Activated naive CD8-positive, alpha-beta T cell treated with anti-CD3 and anti-CD28 coated beads for 36 hours (primary cell): ENCODE results near the gene TNNT2. TPM values are rescaled to one million over a fixed set of nuclear protein-coding genes. Genes with fewer than 3 reads are reported as not detected.

Source experiments
- DNase-seq: peaks from one replicate; pipeline ENCODE4 v3.0.0; 2021
- H3K27ac Mint-ChIP-seq: one replicate; pipeline ENCODE4 v1.8.0; 2022; ENCODE audit warnings: mild to moderate bottlenecking, moderate library complexity, mixed read lengths
- H3K27me3 Mint-ChIP-seq: one replicate; pipeline ENCODE4 v1.8.0; 2022; ENCODE audit warnings: mild to moderate bottlenecking, mixed read lengths
- H3K36me3 Mint-ChIP-seq: one replicate; pipeline ENCODE4 v1.8.0; 2021; ENCODE audit warnings: mild to moderate bottlenecking, mixed read lengths
- H3K4me1 Mint-ChIP-seq: one replicate; pipeline ENCODE4 v1.8.0; 2021; ENCODE audit warnings: mixed read lengths
- H3K4me3 Mint-ChIP-seq: one replicate; pipeline ENCODE4 v1.8.0; 2022; ENCODE audit warnings: mild to moderate bottlenecking, moderate library complexity, mixed read lengths
- H3K9me3 Mint-ChIP-seq: one replicate; pipeline ENCODE4 v1.8.0; 2022; ENCODE audit warnings: mixed read lengths
- total RNA-seq, 2 experiments: library from RNA; stranded (reverse); gene quantifications; one replicate each; pipeline ENCODE4 v1.2.3, GENCODE V29; 2021

TNNT2 gene
- total RNA-seq, 2 experiments from 2014 or later, result not detected

DNA sequence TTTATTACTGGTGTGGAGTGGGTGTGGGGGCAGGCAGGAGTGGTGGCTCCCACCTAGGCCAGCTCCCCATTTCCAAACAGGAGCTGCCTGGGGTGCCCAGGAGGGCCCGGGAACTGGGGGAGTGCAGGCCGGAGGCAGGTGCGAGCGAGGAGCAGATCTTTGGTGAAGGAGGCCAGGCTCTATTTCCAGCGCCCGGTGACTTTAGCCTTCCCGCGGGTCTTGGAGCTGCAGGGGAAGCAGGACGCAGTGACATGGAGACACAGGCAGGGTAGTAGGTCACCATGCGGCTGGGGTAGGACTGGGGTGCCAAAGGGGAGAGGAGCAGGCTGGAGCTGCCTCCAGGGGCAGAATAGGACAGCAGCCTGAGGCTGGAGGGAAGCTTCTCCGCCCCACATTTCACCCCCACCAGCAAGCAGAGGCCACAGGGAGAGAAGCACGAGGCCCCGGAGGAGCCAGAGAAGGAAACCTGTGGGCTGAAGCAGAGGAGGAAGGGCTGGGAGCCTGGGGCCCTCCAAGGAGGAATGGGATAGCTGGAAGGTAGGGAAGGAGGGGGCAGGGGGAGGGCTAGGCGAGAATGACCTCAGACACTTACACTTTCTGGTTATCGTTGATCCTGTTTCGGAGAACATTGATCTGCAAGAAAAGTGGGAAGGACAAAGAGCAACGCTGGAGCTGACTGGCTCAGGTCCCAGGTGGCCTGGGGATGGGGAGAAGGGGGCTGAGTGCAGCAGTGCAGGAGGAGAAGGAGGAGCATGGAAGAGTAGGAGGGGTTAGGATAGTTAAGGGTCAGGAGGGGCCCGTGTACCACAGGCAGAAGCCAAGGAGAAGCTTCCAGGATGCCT is 18.2 kb downstream of the TNNT2 start:
- peaks cover 16% of the 10 kb centered on the region for H3K27me3 Mint-ChIP-seq
- no peaks in the 10 kb centered on the region for H3K36me3 Mint-ChIP-seq
- no peaks in the 10 kb centered on the region for H3K4me1 Mint-ChIP-seq
- no peak for DNase-seq
- no peak overlapping the region for H3K27ac Mint-ChIP-seq
- no peaks in the 10 kb centered on the region for H3K9me3 Mint-ChIP-seq
- H3K4me3 Mint-ChIP-seq, result no peak overlapping the region

GRCh38 chr1:201358596-201358995 is 18.9 kb downstream of the TNNT2 start:
- no peak overlapping the region for H3K4me3 Mint-ChIP-seq
- H3K36me3 Mint-ChIP-seq, result no peaks in the 10 kb centered on the region
- peaks cover 16% of the 10 kb centered on the region for H3K27me3 Mint-ChIP-seq
- no peaks in the 10 kb centered on the region for H3K9me3 Mint-ChIP-seq
- no peak overlapping the region for H3K27ac Mint-ChIP-seq
- DNase-seq, result no peak
- no peaks in the 10 kb centered on the region for H3K4me1 Mint-ChIP-seq

GRCh38 chr1:201357636-201358348 is 19.7 kb downstream of the TNNT2 start:
- H3K27ac Mint-ChIP-seq, result no peak overlapping the region
- H3K9me3 Mint-ChIP-seq, result no peaks in the 10 kb centered on the region
- peaks cover 11% of the 10 kb centered on the region for H3K27me3 Mint-ChIP-seq
- H3K4me1 Mint-ChIP-seq, result no peaks in the 10 kb centered on the region
- no peak for DNase-seq
- no peaks in the 10 kb centered on the region for H3K36me3 Mint-ChIP-seq
- no peak overlapping the region for H3K4me3 Mint-ChIP-seq

- H3K4me3 Mint-ChIP-seq, result no peak overlapping the region
Observed at GRCh38 chr1:201357211-201357610, 20.3 kb downstream of the TNNT2 start.

DNA sequence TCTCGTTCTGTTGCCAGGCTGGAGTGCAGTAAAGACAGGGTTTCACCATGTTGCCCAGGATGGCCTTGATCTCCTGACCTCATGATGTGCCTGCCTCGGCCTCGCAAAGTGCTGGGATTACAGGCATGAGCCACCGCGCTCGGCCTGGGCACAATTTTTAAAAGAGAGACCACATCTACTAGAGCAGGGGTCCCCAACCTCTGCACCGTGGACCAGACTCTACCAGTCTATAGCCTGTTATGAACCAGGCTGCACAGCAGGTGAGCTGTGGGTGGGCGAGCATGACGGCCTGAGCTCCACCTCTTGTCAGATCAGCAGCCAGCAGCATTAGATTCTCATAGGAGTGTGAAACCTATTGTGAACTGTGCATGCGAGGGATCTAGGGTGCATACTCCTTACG is 20.8 kb downstream of the TNNT2 start:
- DNase-seq, result no peak
- Mint-ChIP-seq H3K27ac (no peak overlapping the region), H3K9me3 (no peaks in the 10 kb centered on the region), H3K36me3 (no peaks in the 10 kb centered on the region), H3K4me1 (no peaks in the 10 kb centered on the region), H3K4me3 (no peak overlapping the region), H3K27me3 (peaks cover 2% of the 10 kb centered on the region)

More at GRCh38 chr1:201357211-201357610, 20.3 kb downstream of the TNNT2 start:
- no peak for DNase-seq
- Mint-ChIP-seq H3K27me3 (peaks cover 7% of the 10 kb centered on the region), H3K27ac (no peak overlapping the region), H3K36me3 (no peaks in the 10 kb centered on the region), H3K4me1 (no peaks in the 10 kb centered on the region), H3K9me3 (no peaks in the 10 kb centered on the region)

DNA sequence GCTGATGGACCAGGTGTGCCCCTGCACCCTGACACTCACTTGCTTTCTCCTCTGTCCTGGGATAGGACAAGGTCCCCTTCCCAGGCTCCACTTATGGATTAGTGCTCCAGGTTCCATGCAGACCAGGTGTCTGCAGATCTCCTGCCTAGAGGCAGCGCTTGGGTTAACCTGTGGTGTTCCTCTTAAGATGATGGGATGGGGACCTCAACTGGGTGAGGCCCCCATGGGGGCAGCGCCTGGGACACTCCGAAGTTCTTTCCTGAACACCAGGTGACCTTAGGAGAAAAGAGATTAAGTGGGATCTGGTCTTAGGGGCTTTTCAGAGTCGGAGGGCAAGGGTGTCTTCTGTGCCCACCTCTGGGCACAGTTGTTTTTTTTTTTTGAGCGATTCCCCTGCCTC is 21.2 kb downstream of the TNNT2 start:
- Mint-ChIP-seq H3K4me3 (no peak overlapping the region), H3K36me3 (no peaks in the 10 kb centered on the region), H3K27me3 (peaks cover 4% of the 10 kb centered on the region), H3K4me1 (no peaks in the 10 kb centered on the region), H3K27ac (no peak overlapping the region), H3K9me3 (no peaks in the 10 kb centered on the region)
- DNase-seq, result no peak

DNA sequence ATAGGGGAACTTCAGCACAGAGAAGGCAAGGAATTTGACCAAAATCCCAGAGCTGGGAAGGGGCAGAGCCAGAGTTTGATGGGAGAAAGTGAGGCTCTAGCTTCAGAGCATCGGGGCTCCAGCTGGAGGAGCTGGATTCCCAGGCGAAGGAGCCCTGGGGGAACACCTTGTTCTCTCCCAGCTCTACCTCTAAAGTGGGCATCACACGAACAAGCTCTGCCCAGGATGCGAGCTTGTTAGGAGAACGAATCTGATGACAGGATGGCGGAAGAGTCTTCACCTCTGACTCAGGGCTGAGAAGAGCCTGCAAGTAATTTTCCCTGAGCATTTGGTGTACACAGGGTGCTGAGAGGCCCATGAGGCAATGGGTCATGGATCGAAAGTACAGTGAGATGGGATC is 22.0 kb downstream of the TNNT2 start:
- no peak overlapping the region for H3K27ac Mint-ChIP-seq
- DNase-seq, result no peak
- no peaks in the 10 kb centered on the region for H3K4me1 Mint-ChIP-seq
- no peaks in the 10 kb centered on the region for H3K9me3 Mint-ChIP-seq
- peaks cover 6% of the 10 kb centered on the region for H3K27me3 Mint-ChIP-seq
- H3K36me3 Mint-ChIP-seq, result no peaks in the 10 kb centered on the region
- no peak overlapping the region for H3K4me3 Mint-ChIP-seq

DNA sequence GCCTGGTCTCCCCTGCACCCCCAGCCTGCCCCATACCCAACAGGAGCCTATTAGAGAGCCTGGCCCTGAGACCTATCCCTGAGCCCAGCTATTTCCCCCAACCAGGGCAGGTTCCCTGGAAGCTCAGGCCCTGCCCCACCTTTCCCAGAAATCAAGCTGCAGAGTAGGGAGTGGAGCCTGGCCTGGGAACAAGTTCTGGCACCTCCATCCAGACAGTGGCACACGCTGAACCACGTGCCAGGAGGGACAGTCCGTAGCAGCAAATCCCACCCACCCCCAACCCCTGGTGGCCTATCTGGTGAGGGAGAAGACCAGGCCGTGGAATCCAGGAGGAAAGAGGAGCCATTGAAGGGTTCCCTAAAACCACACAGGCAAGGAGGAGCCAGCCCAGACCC is 22.6 kb downstream of the TNNT2 start:
- Mint-ChIP-seq H3K27ac (no peak overlapping the region), H3K27me3 (peaks cover 6% of the 10 kb centered on the region), H3K4me1 (no peaks in the 10 kb centered on the region), H3K9me3 (no peaks in the 10 kb centered on the region), H3K36me3 (no peaks in the 10 kb centered on the region), H3K4me3 (no peak overlapping the region)
- no peak for DNase-seq

GRCh38 chr1:201354151-201354900 is 23.2 kb downstream of the TNNT2 start:
- no peak for DNase-seq
- H3K27ac Mint-ChIP-seq, result no peak overlapping the region
- H3K27me3 Mint-ChIP-seq, result peaks cover 6% of the 10 kb centered on the region
- no peaks in the 10 kb centered on the region for H3K9me3 Mint-ChIP-seq
- no peak overlapping the region for H3K4me3 Mint-ChIP-seq
- no peaks in the 10 kb centered on the region for H3K4me1 Mint-ChIP-seq
- H3K36me3 Mint-ChIP-seq, result no peaks in the 10 kb centered on the region

- H3K36me3 Mint-ChIP-seq, result no peaks in the 10 kb centered on the region
- H3K27me3 Mint-ChIP-seq, result peaks cover 7% of the 10 kb centered on the region
Observed at GRCh38 chr1:201353186-201353940, 24.1 kb downstream of the TNNT2 start.

DNA sequence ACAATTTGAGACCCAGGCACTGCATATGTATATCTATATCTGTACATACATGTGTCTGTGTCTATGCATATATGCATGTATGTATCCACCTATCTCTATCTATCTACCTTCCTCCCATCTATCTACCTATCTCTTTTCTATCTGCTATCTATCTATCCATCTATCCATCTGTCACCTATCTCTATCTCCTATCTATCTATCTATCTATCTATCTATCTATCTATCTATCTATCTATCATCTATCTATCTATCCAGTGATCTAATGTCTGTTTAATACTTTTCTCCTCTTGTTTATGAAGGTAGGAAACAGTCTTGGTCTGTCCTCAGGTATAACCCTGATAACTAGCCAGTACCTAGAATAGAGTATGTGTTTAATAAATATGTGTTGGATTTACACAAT is 25.9 kb downstream of the TNNT2 start:
- no peaks in the 10 kb centered on the region for H3K4me1 Mint-ChIP-seq

More at GRCh38 chr1:201353186-201353940, 24.1 kb downstream of the TNNT2 start:
- no peak for DNase-seq
- no peaks in the 10 kb centered on the region for H3K9me3 Mint-ChIP-seq
- no peak overlapping the region for H3K27ac Mint-ChIP-seq
- no peaks in the 10 kb centered on the region for H3K4me1 Mint-ChIP-seq
- no peak overlapping the region for H3K4me3 Mint-ChIP-seq

GRCh38 chr1:201350884-201351283 is 26.6 kb downstream of the TNNT2 start:
- H3K9me3 Mint-ChIP-seq, result no peaks in the 10 kb centered on the region
- no peaks in the 10 kb centered on the region for H3K4me1 Mint-ChIP-seq
- H3K27me3 Mint-ChIP-seq, result peaks cover 22% of the 10 kb centered on the region

More for the DNA sequence above, 25.9 kb downstream of the TNNT2 start:
- Mint-ChIP-seq H3K4me3 (no peak overlapping the region), H3K27me3 (peaks cover 21% of the 10 kb centered on the region), H3K36me3 (no peaks in the 10 kb centered on the region), H3K9me3 (no peaks in the 10 kb centered on the region), H3K27ac (no peak overlapping the region)
- no peak for DNase-seq

DNA sequence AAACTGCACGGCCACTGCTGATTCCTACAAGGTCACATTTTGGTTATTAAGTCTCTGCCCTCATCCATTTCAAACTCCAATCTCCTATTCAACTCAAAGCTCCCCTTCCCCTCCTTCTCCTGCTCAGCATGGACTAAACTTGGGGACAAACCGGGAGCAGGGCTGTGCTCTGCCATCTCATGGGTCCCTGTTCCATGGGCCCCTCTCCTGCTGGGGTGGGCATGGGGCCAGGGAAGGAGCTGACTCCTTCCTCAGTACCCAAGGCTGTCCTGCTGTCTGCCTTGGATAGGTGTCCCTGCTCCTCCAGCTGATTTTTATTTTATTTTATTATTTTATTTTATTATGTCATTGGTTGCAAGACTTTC is 27.1 kb downstream of the TNNT2 start:
- no peaks in the 10 kb centered on the region for H3K36me3 Mint-ChIP-seq
- peaks cover 22% of the 10 kb centered on the region for H3K27me3 Mint-ChIP-seq
- no peaks in the 10 kb centered on the region for H3K4me1 Mint-ChIP-seq
- H3K9me3 Mint-ChIP-seq, result no peaks in the 10 kb centered on the region
- no peak for DNase-seq
- no peak overlapping the region for H3K4me3 Mint-ChIP-seq
- no peak overlapping the region for H3K27ac Mint-ChIP-seq

More at GRCh38 chr1:201350884-201351283, 26.6 kb downstream of the TNNT2 start:
- Mint-ChIP-seq H3K4me3 (no peak overlapping the region), H3K27ac (no peak overlapping the region), H3K36me3 (no peaks in the 10 kb centered on the region)
- DNase-seq, result no peak

- DNase-seq, result no peak
Observed at GRCh38 chr1:201349092-201349491, 28.4 kb downstream of the TNNT2 start.

GRCh38 chr1:201348211-201348566 is 29.3 kb downstream of the TNNT2 start:
- H3K4me1 Mint-ChIP-seq, result no peaks in the 10 kb centered on the region
- H3K36me3 Mint-ChIP-seq, result no peaks in the 10 kb centered on the region
- H3K27ac Mint-ChIP-seq, result no peak overlapping the region
- peak; percentile 34 for DNase-seq
- H3K4me3 Mint-ChIP-seq, result no peak overlapping the region
- no peaks in the 10 kb centered on the region for H3K9me3 Mint-ChIP-seq
- H3K27me3 Mint-ChIP-seq, result peaks cover 22% of the 10 kb centered on the region

More at GRCh38 chr1:201349092-201349491, 28.4 kb downstream of the TNNT2 start:
- no peaks in the 10 kb centered on the region for H3K9me3 Mint-ChIP-seq
- H3K4me1 Mint-ChIP-seq, result no peaks in the 10 kb centered on the region
- no peak overlapping the region for H3K4me3 Mint-ChIP-seq
- H3K36me3 Mint-ChIP-seq, result no peaks in the 10 kb centered on the region
- H3K27me3 Mint-ChIP-seq, result peaks cover 22% of the 10 kb centered on the region
- H3K27ac Mint-ChIP-seq, result no peak overlapping the region
